Panc1 (cell line): Measurements from ENCODE around the gene ARHGEF12. TPM values are rescaled to one million over a fixed set of nuclear protein-coding genes. Genes with fewer than 3 reads are reported as not detected.

Experiments
- ATAC-seq: fragments of 200-7000 bp; cut with Tn5 transposase; 2 replicates; pipeline ENCODE4 v1.9.1; 2020; ENCODE audit warnings: mild to moderate bottlenecking, moderate library complexity
- BruUV-seq: library from RNA; stranded (reverse); fragments of 400-500 nt; replicated peaks from 2 replicates; lab custom pipeline; 2021; lab: Mats Ljungman, UMichigan
- CTCF ChIA-PET: fragments of 300-600 bp; sonication (Branson Sonifier 250); formaldehyde crosslinking; loops from one replicate; lab custom pipeline; 2022; ENCODE audit warnings: antibody characterized with exemption; lab: Charles Lee
- POLR2A ChIA-PET: fragments of 300-600 bp; sonication (Branson Sonifier 250); formaldehyde crosslinking; loops from one replicate; lab custom pipeline; 2022; ENCODE audit warnings: antibody characterized with exemption; lab: Charles Lee
- DNase-seq: peaks from one replicate; pipeline ENCODE4 v3.0.0-alpha.2; 2010; ENCODE audit warnings: low read depth, low spot score
- H3K27ac ChIP-seq: 2 replicates; pipeline ENCODE4 v1.5.1; 2011; ENCODE audit warnings: mild to moderate bottlenecking, low read length, inconsistent platforms
- H3K27me3 ChIP-seq: fragments of 200-500 bp; sonication (Bioruptor generic); 2 replicates; pipeline ENCODE4 v1.6.0; 2014; ENCODE audit warnings: low read length, inconsistent platforms; ENCODE audit not compliant: control insufficient read depth, insufficient read depth
- H3K36me3 ChIP-seq: fragments of 200-500 bp; sonication (Bioruptor generic); 2 replicates; pipeline ENCODE4 v1.5.1; 2014; ENCODE audit warnings: inconsistent platforms, mild to moderate bottlenecking, low read length, moderate library complexity; ENCODE audit not compliant: control insufficient read depth, insufficient read depth
- H3K4me1 ChIP-seq: 2 replicates; pipeline ENCODE4 v1.5.1; 2011; ENCODE audit warnings: inconsistent platforms, mild to moderate bottlenecking, low read length, moderate library complexity; ENCODE audit not compliant: control insufficient read depth, insufficient read depth
- H3K4me3 ChIP-seq, 2 experiments: 2 replicates each; pipeline ENCODE4 v1.5.1; 2011 to 2012; ENCODE audit warnings: low read depth in 2 of 2, low read length in 2 of 2, mild to moderate bottlenecking in 2 of 2, inconsistent platforms in 1 of 2, moderate library complexity in 1 of 2
- H3K9me3 ChIP-seq: fragments of 200-500 bp; sonication (Bioruptor generic); 2 replicates; pipeline ENCODE4 v1.5.1; 2014; ENCODE audit warnings: low read depth, mild to moderate bottlenecking, inconsistent platforms, low read length, moderate library complexity; ENCODE audit not compliant: control insufficient read depth, insufficient read depth
- CTCF ChIP-seq: fragments of 450-650 bp; IDR thresholded peaks from 2 replicates; pipeline ENCODE4 v1.5.1; 2017; ENCODE audit warnings: mild to moderate bottlenecking
- POLR2AphosphoS5 ChIP-seq: IDR thresholded peaks from 2 replicates; pipeline ENCODE4 v1.6.1; 2012; ENCODE audit warnings: mild to moderate bottlenecking, low read depth, low read length, moderate library complexity
- REST ChIP-seq, 2 experiments: IDR thresholded peaks; 2 replicates each; pipeline ENCODE4 v1.6.1; 2011 to 2012; ENCODE audit warnings: low read depth in 2 of 2, control low read depth in 1 of 2, low read length in 1 of 2, mild to moderate bottlenecking in 1 of 2, moderate library complexity in 1 of 2; ENCODE audit not compliant: insufficient read depth in 1 of 2
- SIN3A ChIP-seq: IDR thresholded peaks from 2 replicates; pipeline ENCODE4 v1.6.1; 2012; ENCODE audit warnings: low read depth, mild to moderate bottlenecking, low read length, moderate library complexity, borderline replicate concordance; ENCODE audit not compliant: insufficient read depth
- TCF7L2 ChIP-seq: IDR thresholded peaks from 2 replicates; pipeline ENCODE4 v1.6.1; 2011; ENCODE audit warnings: mild to moderate bottlenecking, low read depth, low read length, inconsistent platforms
- in situ Hi-C: cut with HindIII; loops from 2 replicates; pipeline ENCODE4 v1.10.0; 2016; ENCODE audit warnings: low sequenced_read_pairs, low pct_unique_long_range_greater_than_20kb
- intact Hi-C: fragments of 100-400 bp; cut with micrococcal nuclease; formaldehyde crosslinking; loops from one replicate; pipeline ENCODE4 v1.10.0; 2022; ENCODE audit not compliant: unreplicated experiment
- total RNA-seq: library from RNA; stranded (reverse); gene quantifications from one replicate; pipeline ENCODE4 v1.2.1, GENCODE V29; 2021; ENCODE audit not compliant: unreplicated experiment

ARHGEF12 gene
- total RNA-seq, 1 experiment from 2014 or later = 182 TPM

GRCh38 chr11:120305286-120305685, 30.9 kb upstream of the ARHGEF12 start:
- H3K9me3 ChIP-seq = no peaks in the 10 kb centered on the region
- POLR2A ChIA-PET = no interaction called here
- H3K4me1 ChIP-seq = no peaks in the 10 kb centered on the region
- BruUV-seq = no TSS peak
- H3K27ac ChIP-seq = no peak overlapping the region
- no peak for ATAC-seq
- H3K4me3 ChIP-seq = no peak overlapping the region
- H3K27me3 ChIP-seq = no peaks in the 10 kb centered on the region
- DNase-seq = no peak
- H3K36me3 ChIP-seq = no peaks in the 10 kb centered on the region
- CTCF ChIA-PET = no interaction called here
- in situ Hi-C loops = no loop called here
- intact Hi-C loops = no loop called here
- TF ChIP-seq REST (IDR thresholded peaks at IDR 0.05; ENCODE audit: insufficient read depth in 1 of 2, low read depth in 2 of 2, low read length in 1 of 2) (no peak), POLR2AphosphoS5 (no peak), CTCF (no peak), SIN3A (no peak), TCF7L2 (no peak)

- DNase-seq (no peak), ATAC-seq (peak; percentile 43; the same call in 1 of the 2 replicates)
- in situ Hi-C loops = no loop called here
- intact Hi-C loops = no loop called here
- ChIA-PET CTCF (no interaction called here), POLR2A (no interaction called here)
- H3K9me3 ChIP-seq = no peaks in the 10 kb centered on the region
- TF ChIP-seq POLR2AphosphoS5 (no peak), CTCF (no peak), TCF7L2 (no peak), SIN3A (no peak), REST (IDR thresholded peaks at IDR 0.05; ENCODE audit: insufficient read depth in 1 of 2, low read depth in 2 of 2, low read length in 1 of 2) (no peak)
- H3K27me3 ChIP-seq = no peaks in the 10 kb centered on the region
- no peak overlapping the region for H3K4me3 ChIP-seq
- no peak overlapping the region for H3K27ac ChIP-seq
- no TSS peak for BruUV-seq
- no peaks in the 10 kb centered on the region for H3K4me1 ChIP-seq
- H3K36me3 ChIP-seq = no peaks in the 10 kb centered on the region
Measured at GRCh38 chr11:120306519-120307242, 29.5 kb upstream of the ARHGEF12 start.
